Thymus (tissue), 11 donors: ENCODE measurements around the gene MAGEE1. TPM values are rescaled to one million over a fixed set of nuclear protein-coding genes. Genes with fewer than 3 reads are reported as not detected.

Experiments
- DNase-seq, 9 donors: peaks; one replicate each; pipeline ENCODE4 v3.0.0-alpha.2; 2013; ENCODE audit warnings: low spot score in 9 of 9, low read depth in 6 of 9, missing footprints in 1 of 9
- H3K27ac ChIP-seq, 2 donors: one replicate each; pipeline ENCODE4 v1.5.1; 2013; ENCODE audit warnings: control low read depth in 1 of 2, low read depth in 1 of 2, low read length in 1 of 2, mild to moderate bottlenecking in 1 of 2, moderate library complexity in 1 of 2
- H3K27me3 ChIP-seq, 2 donors: one replicate each; pipeline ENCODE4 v1.5.1; 2013; ENCODE audit warnings: low read length in 1 of 2; ENCODE audit not compliant: control insufficient read depth in 2 of 2, insufficient read depth in 1 of 2
- H3K36me3 ChIP-seq, 2 donors: one replicate each; pipeline ENCODE4 v1.5.1; 2013; ENCODE audit warnings: low read length in 1 of 2, mild to moderate bottlenecking in 1 of 2, moderate library complexity in 1 of 2; ENCODE audit not compliant: control insufficient read depth in 2 of 2, insufficient read depth in 2 of 2
- H3K4me1 ChIP-seq, 2 donors: one replicate each; pipeline ENCODE4 v1.5.1; 2013; ENCODE audit warnings: low read length in 2 of 2; ENCODE audit not compliant: control insufficient read depth in 2 of 2, insufficient read depth in 2 of 2
- H3K4me3 ChIP-seq, 2 donors: one replicate each; pipeline ENCODE4 v1.5.1; 2013; ENCODE audit warnings: low read length in 2 of 2, control low read depth in 1 of 2, mild to moderate bottlenecking in 1 of 2
- H3K9me3 ChIP-seq, 2 donors: one replicate each; pipeline ENCODE4 v1.5.1; 2013; ENCODE audit warnings: low read length in 1 of 2, mild to moderate bottlenecking in 1 of 2; ENCODE audit not compliant: control insufficient read depth in 2 of 2, insufficient read depth in 1 of 2
- WGBS: extraction: QIAGEN DNeasy Blood & Tissue Kit; methylation state at CpG from one replicate; pipeline ENCODE4 v1.1.7; 2013; 5-methylcytosine and 5-hydroxymethylcytosine counted together
- polyA plus RNA-seq: library from polyadenylated mRNA; stranded (reverse); fragments of 200-250 nt; gene quantifications from one replicate; pipeline ENCODE4 v1.2.3, GENCODE V29; 2013
- total RNA-seq: library from RNA; stranded (reverse); fragments of 120-200 nt; gene quantifications from one replicate; pipeline ENCODE4 v1.2.4, GENCODE V29; 2013
- donor health status: healthy.

The MAGEE1 gene
- total and polyA plus RNA-seq, 2 donors = 0.85 to 3.4 TPM

- no peaks in the 10 kb centered on the region for H3K27me3 ChIP-seq
Measured at GRCh38 chrX:76439188-76439587, 11.7 kb downstream of the MAGEE1 start.

GRCh38 chrX:76453737-76454406, 26.4 kb downstream of the MAGEE1 start:
- no peaks in the 10 kb centered on the region for H3K36me3 ChIP-seq
- H3K4me3 ChIP-seq = no peak overlapping the region
- H3K27me3 ChIP-seq = no peaks in the 10 kb centered on the region
- no peak for DNase-seq
- no peaks in the 10 kb centered on the region for H3K9me3 ChIP-seq
- H3K4me1 ChIP-seq = no peaks in the 10 kb centered on the region
- H3K27ac ChIP-seq = no peak overlapping the region
- 86% methylated on average over 2 of the region's 2 CpGs for WGBS

More at GRCh38 chrX:76439188-76439587, 11.7 kb downstream of the MAGEE1 start:
- no peaks in the 10 kb centered on the region for H3K4me1 ChIP-seq
- no peaks in the 10 kb centered on the region for H3K9me3 ChIP-seq
- H3K4me3 ChIP-seq = no peak overlapping the region
- H3K36me3 ChIP-seq = no peaks in the 10 kb centered on the region
- H3K27ac ChIP-seq = no peak overlapping the region
- no peak for DNase-seq

GRCh38 chrX:76454456-76454927, 27.0 kb downstream of the MAGEE1 start:
- Histone ChIP-seq H3K27me3 (no peaks in the 10 kb centered on the region), H3K4me3 (no peak overlapping the region), H3K27ac (no peak overlapping the region), H3K4me1 (no peaks in the 10 kb centered on the region), H3K36me3 (no peaks in the 10 kb centered on the region), H3K9me3 (no peaks in the 10 kb centered on the region)
- WGBS = 42% methylated on average over 3 of the region's 3 CpGs
- DNase-seq = peak in 5 of 9 donors; percentile 3 to 49 (median 12)

GRCh38 chrX:76477353-76477752, 49.8 kb downstream of the MAGEE1 start:
- WGBS = 78% methylated on average over 2 of the region's 2 CpGs
- H3K27me3 ChIP-seq = no peaks in the 10 kb centered on the region
- no peak overlapping the region for H3K4me3 ChIP-seq
- no peaks in the 10 kb centered on the region for H3K36me3 ChIP-seq
- DNase-seq = no peak
- H3K9me3 ChIP-seq = no peaks in the 10 kb centered on the region
- H3K27ac ChIP-seq = no peak overlapping the region
- no peaks in the 10 kb centered on the region for H3K4me1 ChIP-seq
